ENCODE data around the gene NAA50.

Gene NAA50

GRCh38 chr3:113745756-113746547, at the start of gene NAA50:
TSS of gene NAA50 (minus strand) at chr3:113746249. CDS start at chr3:113745949, 300 bp downstream.
- peak; percentile 93 for DNase-seq

- no peak for DNase-seq
Observed at GRCh38 chr3:113795693-113796092, 49.6 kb upstream of the NAA50 start.

- no peak for DNase-seq
Observed at GRCh38 chr3:113794526-113794925, 48.5 kb upstream of the NAA50 start.

GRCh38 chr3:113791381-113791780, 45.3 kb upstream of the NAA50 start:
- DNase-seq: no peak

GRCh38 chr3:113783980-113784379, 37.9 kb upstream of the NAA50 start:
- DNase-seq: no peak

DNA sequence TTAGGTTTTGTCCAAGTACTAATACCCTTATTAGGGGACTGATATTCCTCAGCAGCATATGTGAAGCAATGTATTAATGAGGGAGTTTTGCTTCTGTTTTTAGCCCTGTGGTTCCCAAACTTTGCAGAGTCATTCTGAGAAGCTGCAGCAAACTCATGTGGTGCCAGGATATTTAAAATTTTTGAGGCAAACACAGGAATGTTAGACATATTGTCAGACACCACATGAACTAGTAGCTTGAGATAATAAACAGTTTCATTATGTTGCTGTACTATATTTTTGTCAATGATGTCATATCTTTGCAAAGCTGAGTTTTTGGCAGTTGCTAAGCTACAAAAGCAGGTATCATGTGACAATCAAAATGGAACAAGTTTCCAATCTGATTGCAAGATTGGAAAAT, 37.4 kb upstream of the NAA50 start:
- peak; percentile 40 for DNase-seq

DNA sequence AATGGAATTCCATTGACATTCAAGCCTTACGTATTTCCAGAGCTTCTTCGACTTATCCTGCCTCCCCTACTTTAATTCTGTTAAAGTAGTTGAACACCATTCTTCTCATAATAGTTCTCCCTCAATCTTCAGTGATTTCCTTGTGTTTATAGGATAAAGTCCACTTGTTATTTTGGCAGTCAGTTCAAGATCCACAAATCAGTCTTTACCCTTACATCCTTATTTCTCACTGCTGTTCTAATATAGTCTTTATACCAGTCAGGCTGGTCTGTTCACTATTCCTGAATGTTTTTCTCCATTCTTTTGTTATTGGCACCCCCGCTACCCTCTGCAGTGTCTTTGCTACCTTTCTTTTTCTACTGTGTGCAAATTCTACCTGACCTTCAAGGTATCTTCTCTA, 30.5 kb upstream of the NAA50 start:
- no peak for DNase-seq

DNA sequence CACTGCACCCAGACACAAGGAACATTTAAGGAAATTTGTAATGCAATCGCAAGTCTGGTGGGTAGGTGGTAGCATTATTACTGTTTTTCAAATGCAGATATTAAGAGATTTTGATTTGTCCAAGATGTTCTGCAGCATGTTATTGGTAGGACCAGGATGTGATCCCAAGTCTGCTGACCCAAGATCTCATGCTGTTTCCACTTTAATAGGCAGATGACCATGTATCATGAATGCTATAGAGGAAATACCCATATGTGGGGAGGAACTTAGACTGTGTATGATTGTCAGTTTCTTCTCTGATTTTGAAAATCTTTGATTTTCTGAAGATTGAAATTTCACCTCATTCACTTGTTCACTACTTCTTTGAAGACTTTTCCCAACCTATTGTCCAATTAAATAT, 29.5 kb upstream of the NAA50 start:
- DNase-seq: no peak

DNA sequence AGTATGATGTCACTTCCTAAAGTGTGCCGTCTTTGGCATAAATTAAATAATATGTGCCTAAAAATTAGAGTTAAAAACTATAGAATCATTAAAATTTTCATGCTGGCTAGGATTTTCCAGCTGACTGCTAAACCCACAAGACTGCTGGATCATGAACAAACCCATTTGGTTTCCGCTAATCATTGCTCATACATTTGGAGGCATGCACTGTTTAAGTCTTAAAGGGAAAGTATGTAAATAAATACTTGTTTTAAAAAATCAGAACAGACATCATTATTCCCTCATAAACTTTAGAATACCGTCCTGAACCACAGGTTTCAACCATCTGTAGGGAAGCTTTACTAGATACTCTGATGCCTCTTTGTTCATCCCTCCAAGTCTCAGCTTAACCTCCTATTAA, 27.3 kb upstream of the NAA50 start:
- no peak for DNase-seq

GRCh38 chr3:113771993-113772392, 25.9 kb upstream of the NAA50 start:
- no peak for DNase-seq

DNA sequence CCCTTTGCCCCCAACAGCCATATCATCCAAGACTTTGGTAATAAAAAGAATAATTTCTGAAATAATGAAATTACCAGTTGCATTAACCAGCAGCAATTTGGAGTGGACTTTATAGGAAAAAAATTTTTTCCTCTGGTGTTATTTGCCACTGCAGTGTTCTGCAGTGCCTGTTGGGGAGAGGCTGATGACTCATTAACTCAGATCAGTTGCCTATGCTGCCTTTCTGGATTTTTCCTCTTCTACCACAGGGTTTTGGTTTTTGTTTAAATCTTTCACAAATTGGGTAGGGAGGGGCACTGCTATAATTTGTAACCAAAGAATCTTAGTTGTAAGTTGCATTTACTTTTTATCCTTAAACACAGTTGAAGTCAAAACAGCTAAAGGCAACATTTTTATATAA, 23.5 kb upstream of the NAA50 start:
- DNase-seq: no peak

DNA sequence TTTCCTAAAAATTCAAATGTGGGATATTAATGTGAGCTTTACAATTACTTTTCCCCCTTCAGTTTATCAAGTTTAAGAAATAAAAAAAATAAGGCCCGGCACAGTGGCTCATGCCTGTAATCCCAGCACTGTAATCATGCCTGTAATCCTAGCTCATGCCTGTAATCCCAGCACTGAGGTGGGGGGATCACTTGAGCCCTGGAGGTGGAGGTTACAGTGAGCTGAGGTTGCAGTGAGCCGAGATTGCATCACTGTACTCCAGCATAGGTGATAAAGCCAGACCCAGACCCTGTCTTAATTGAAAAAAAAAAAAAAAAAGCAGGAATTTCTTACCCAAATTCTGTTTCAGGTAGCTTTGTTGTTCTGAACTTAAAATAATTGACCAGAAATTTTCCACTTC, 18.6 kb upstream of the NAA50 start:
- no peak for DNase-seq

DNA sequence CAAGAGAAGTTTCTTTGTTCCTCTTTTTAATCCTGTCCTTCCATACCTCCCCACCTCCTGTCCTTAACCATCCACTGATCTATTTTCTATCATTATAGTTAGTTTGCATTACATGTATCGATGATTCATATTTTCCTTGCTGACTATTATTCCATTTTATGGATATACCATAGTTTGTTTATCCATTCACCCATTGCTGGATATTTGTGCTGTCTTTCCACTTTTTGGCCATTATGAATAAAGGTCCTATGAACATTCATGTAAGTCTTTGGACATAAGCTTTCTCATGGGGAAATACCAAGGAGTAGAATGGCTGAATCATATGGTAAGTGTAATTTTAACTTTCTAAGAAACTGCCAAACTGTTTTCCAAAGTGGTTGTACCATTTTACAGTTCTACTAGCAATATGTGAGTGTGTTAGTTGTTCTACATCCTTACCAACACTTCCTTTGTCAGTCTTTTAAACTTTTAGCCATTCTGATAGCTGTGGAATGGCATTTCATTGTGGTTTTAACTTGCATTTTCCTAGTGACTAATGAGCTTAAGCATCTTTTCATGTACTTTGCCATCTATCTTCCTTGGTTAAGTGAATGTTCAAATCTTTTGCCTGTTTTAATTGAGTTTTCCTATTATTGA, 12.5 kb upstream of the NAA50 start:
- no peak for DNase-seq

GRCh38 chr3:113754494-113755159, 8.6 kb upstream of the NAA50 start:
- no peak for DNase-seq

GRCh38 chr3:113753376-113753985, 7.4 kb upstream of the NAA50 start:
- no peak for DNase-seq

- no peak for DNase-seq
Observed at GRCh38 chr3:113751141-113751540, 5.1 kb upstream of the NAA50 start.

DNA sequence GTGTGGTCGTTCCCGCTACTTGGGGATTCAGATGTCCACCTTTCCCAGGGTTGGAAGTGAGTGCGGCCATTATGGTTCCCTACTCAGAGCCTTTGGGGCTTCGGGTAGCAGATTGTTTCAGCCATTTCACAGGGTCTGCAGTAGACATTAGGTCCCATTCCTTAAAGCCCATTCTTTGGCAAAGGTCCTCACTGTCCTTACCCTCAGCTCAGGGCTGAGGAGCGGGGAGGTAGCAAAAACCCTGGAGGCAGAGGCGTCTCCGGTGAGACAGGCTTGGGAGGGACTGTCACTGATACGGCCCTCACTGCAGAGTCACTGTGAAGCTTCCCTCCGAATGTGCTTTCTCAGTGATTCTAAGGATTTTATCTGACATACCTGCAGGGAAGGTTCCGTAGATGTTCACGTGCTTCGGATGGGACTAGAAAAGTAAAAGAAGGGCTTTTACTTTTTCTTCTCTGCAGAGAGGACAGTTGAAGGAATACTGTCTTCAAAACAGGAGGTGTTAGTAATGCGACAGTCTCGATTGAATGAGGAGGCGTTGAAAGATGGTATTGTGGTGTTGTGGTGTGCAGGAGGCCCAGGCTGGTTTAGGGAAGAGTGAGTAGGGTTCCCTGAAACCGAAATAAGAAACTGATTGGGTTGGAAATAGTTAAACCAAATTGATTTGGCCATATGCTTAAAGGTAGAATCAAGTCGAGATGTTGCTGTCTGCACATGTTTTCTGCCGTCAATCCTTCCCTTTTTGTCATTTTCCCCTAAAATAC, 1.4 kb upstream of the NAA50 start:
- DNase-seq: peak; percentile 54

GRCh38 chr3:113746548-113747282, 666 bp upstream of the NAA50 start, which contains the start of gene ATP6V1A:
TSS of gene ATP6V1A (plus strand) at chr3:113747035. CDS start at chr3:113778754, 31,719 bp downstream.
- peak; percentile 96 for DNase-seq

DNA sequence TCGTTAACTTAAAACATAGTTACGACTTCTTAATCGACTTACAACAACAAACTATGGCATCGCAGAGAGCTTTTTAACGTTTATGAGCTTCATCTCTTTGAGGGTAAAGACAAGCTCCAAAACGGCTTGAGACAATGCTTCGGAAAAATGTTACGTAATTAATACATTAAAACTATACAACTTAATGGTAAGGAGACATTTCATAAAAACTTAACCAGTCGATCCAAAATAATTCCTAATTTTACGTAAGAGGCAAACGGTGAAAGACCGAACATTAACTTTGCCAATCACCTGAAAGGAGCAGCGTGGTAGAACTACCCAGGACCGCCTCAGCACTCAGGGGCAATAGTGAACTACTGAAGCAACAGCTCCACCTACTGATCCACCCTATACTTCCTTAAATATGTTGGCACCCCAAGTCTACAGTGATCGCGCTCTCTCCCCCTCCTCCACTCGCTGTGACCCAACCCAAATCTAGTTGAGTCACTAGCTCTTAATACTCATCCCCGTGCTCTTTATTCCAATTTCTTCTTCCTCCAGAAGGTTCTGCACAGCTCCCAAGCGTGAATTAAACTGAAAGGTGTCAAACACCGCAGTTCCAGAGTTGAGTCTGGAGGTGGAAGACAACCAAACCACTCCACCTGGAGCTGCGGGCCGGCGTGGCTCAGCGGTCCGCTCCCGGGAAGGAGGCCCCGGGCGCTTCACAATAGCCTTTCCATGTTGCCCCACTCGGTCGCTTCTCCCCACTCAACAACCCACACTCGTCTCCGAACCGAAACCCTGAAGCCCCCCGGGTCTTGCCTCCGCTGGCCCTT, 901 bp downstream of the NAA50 start:
- peak; percentile 95 for DNase-seq

DNA sequence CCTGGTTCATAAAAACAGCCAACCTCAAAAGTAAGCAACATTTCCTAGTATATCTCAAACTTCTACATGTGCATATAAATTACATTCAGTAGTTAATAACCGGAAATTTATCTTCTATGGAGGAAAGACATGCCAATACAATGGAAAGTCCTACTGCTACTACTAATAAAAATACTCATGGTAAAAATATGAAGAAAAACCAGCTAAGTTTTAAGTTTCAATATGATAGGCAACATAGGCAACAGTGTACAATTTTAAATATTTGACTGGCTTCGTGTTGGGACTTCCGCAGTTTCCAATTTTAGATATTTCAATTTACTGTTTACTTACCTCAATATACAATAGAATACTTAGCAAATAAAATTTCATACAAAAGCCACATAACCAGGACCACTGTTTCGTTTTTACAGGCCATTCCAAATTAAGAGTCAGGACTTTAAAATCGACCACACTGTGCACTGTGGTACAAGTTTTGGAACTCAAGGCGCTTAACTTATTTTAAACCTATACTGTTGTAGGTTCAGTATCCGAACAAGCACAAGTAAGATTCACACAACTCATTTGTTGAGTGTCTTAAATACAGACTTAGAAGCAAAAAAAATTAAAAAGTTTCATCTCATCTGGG, 2.9 kb downstream of the NAA50 start:
- no peak for DNase-seq

DNA sequence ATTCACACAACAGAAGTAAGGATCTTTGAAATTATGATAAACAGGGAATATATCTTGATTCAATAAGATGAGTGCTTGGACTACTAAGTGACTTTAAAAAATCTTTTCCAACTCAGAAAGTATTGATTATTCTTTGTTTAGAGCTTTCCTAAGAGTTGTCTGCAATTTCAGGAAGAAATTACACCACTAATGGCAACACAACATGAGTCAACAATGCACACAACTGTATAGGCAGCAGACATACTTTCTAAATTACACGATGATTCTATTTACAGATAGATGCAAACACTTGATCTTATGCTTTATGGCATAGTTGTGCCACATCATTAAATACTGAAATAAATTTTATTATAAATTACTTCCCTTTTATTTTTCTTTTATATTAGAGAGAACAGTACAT, 4.4 kb downstream of the NAA50 start:
- no peak for DNase-seq

All from hematopoietic multipotent progenitor cell treated with erythropoietin and hydrocortisone succinate and interleukin-3 and kit ligand, for 8 days (in vitro differentiated cells).